ENCODE data around the gene NIPBL. TPM values are rescaled to one million over a fixed set of nuclear protein-coding genes. Genes with fewer than 3 reads are reported as not detected.
"Not testable (repeated sequence)": the region's sequence is repeated elsewhere in the genome, so short reads cannot be mapped to it uniquely, and the experiment has no call there.

The NIPBL gene
- total and polyA plus RNA-seq, 2 donors = 15.9 to 111 TPM

DNA sequence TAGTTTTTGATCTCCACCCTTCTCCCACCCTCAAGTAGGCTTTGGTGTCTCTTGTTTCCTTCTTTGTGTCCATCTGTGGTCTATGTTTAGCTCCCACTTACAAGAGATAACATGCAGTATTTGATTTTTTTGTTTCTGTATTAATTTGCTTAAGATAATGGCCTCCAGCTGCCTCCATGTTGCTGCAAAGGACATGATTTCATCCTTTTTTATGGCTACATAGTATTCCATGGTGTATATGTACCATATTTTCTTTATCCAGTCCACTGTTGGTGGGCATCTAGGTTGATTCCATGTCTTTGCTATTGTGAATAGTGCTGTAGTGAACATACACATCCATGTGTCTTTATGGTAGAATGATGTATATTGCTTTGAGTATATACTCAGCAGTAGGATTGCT, 24.5 kb downstream of the NIPBL start:
- not testable (repeated sequence) for H3K4me1 ChIP-seq (ENCODE audit: insufficient read depth); H3K4me3 ChIP-seq (ENCODE audit: low read depth, low read length); DNase-seq (ENCODE audit: extremely low spot score); H3K27ac ChIP-seq (ENCODE audit: low read depth); H3K36me3 ChIP-seq (ENCODE audit: insufficient read depth)

- Histone ChIP-seq H3K27ac (ENCODE audit: low read depth) (no peak overlapping the region), H3K4me1 (ENCODE audit: insufficient read depth) (no peaks in the 10 kb centered on the region), H3K36me3 (ENCODE audit: insufficient read depth) (no peaks in the 10 kb centered on the region), H3K4me3 (ENCODE audit: low read depth, low read length) (no peak overlapping the region)
- DNase-seq (ENCODE audit: extremely low spot score) = no peak
- 97% methylated on average over 3 of the region's 3 CpGs for WGBS
These were observed 25.3 kb downstream of the NIPBL start for GRCh38 chr5:36901856-36902255.

DNA sequence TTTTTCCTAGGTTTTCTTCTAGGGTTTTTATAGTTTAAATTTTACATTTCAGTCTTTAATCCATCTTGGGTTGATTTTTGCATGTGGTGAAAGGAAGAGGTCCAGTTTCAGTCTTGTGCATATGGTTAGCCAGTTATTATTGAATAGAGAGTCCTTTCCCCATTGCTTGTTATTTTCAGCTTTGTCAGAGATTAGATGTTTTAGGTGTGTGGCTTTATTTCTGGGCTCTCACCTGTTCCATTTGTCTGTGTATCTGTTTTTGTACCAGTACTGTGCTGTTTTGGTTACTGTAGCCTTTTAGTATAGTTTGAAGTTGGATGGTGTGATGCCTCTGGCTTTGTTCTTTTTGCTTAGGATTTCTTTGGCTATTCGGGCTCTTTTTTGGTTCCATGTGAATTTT, 25.8 kb downstream of the NIPBL start:
- Histone ChIP-seq H3K4me1 (ENCODE audit: insufficient read depth) (no peaks in the 10 kb centered on the region), H3K36me3 (ENCODE audit: insufficient read depth) (no peaks in the 10 kb centered on the region), H3K4me3 (ENCODE audit: low read depth, low read length) (no peak overlapping the region), H3K27ac (ENCODE audit: low read depth) (no peak overlapping the region)
- DNase-seq (ENCODE audit: extremely low spot score) = no peak
- 98% methylated on average over 1 of the region's 1 CpG for WGBS

GRCh38 chr5:36904677-36905076, 28.1 kb downstream of the NIPBL start:
- WGBS = 95% methylated on average over 2 of the region's 2 CpGs
- Histone ChIP-seq H3K36me3 (ENCODE audit: insufficient read depth) (no peaks in the 10 kb centered on the region), H3K27ac (ENCODE audit: low read depth) (no peak overlapping the region), H3K4me1 (ENCODE audit: insufficient read depth) (no peaks in the 10 kb centered on the region), H3K4me3 (ENCODE audit: low read depth, low read length) (no peak overlapping the region)
- no peak for DNase-seq (ENCODE audit: extremely low spot score)

DNA sequence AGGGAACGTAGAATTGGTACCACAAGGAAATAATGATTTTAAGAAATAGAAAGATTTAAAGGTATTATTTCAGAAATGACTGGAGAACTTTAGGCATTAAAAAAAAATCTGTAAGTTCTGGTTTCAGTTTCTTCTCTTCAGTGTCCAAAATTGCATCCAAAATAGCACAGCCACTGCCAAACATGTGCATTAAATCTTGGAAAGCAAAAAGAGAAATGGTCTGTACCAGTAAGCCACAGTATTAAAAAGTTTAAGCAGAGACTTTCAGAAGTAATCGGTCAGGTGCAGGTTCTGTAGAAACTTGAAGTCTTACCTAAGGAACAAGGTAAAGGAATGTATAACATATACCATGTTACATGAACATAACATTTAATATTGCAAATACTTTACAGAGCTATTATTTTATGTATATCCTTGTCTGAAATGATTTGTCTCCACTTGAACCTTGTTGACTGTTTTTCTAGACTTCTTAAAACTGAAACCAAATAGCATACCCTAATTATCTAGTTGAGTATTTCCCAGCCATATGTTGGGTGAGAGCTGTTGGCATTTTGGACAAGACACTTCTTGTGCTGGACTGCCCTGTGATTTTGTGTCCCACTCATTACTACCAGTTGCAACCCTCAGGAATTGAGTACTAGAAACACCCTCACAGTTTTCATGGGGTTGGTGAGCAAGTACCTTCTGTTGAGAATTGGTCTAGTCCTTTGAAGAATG, 32.1 kb downstream of the NIPBL start:
- Histone ChIP-seq H3K27ac (ENCODE audit: low read depth) (no peak overlapping the region), H3K4me3 (ENCODE audit: low read depth, low read length) (no peak overlapping the region), H3K4me1 (ENCODE audit: insufficient read depth) (no peaks in the 10 kb centered on the region), H3K36me3 (ENCODE audit: insufficient read depth) (no peaks in the 10 kb centered on the region)
- 55% methylated on average over 2 of the region's 2 CpGs for WGBS
- DNase-seq (ENCODE audit: extremely low spot score) = no peak

DNA sequence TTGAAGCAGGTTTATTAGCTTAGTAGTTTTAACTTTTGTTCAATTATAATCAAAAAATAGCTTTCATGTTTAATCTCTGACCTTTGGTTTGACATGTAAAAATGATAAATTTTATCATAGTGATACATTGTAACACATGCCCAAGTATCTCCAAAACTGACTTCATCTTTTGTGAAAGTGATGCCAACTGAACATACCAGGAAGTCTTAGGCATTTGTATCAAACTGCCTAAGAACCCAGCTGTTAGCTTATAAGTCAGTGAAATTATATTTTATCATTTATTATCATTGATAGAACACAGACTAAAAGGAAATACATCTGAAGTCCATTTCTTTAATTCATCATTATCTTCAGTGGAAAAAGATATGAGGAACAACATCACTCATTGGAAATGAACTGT, 39.1 kb downstream of the NIPBL start:
- no peak overlapping the region for H3K4me3 ChIP-seq (ENCODE audit: low read depth, low read length)
- no peak overlapping the region for H3K27ac ChIP-seq (ENCODE audit: low read depth)
- H3K4me1 ChIP-seq (ENCODE audit: insufficient read depth) = no peaks in the 10 kb centered on the region
- H3K36me3 ChIP-seq (ENCODE audit: insufficient read depth) = no peaks in the 10 kb centered on the region
- DNase-seq (ENCODE audit: extremely low spot score) = no peak

GRCh38 chr5:36916614-36917013, 40.0 kb downstream of the NIPBL start:
- not testable (repeated sequence) for DNase-seq (ENCODE audit: extremely low spot score); H3K4me1 ChIP-seq (ENCODE audit: insufficient read depth); H3K27ac ChIP-seq (ENCODE audit: low read depth); H3K36me3 ChIP-seq (ENCODE audit: insufficient read depth); H3K4me3 ChIP-seq (ENCODE audit: low read depth, low read length)
- 95% methylated on average over 4 of the region's 4 CpGs for WGBS

GRCh38 chr5:36917358-36917757, 40.8 kb downstream of the NIPBL start:
- not testable (repeated sequence) for H3K36me3 ChIP-seq (ENCODE audit: insufficient read depth); DNase-seq (ENCODE audit: extremely low spot score); H3K4me3 ChIP-seq (ENCODE audit: low read depth, low read length); H3K4me1 ChIP-seq (ENCODE audit: insufficient read depth); H3K27ac ChIP-seq (ENCODE audit: low read depth)
- WGBS = 100% methylated on average over 1 of the region's 1 CpG

- 75% methylated on average over 2 of the region's 2 CpGs for WGBS
- Histone ChIP-seq H3K27ac (ENCODE audit: low read depth) (no peak overlapping the region), H3K36me3 (ENCODE audit: insufficient read depth) (no peaks in the 10 kb centered on the region), H3K4me3 (ENCODE audit: low read depth, low read length) (no peak overlapping the region), H3K4me1 (ENCODE audit: insufficient read depth) (no peaks in the 10 kb centered on the region)
- DNase-seq (ENCODE audit: extremely low spot score) = no peak
These were observed 42.7 kb downstream of the NIPBL start for GRCh38 chr5:36919238-36919637.

DNA sequence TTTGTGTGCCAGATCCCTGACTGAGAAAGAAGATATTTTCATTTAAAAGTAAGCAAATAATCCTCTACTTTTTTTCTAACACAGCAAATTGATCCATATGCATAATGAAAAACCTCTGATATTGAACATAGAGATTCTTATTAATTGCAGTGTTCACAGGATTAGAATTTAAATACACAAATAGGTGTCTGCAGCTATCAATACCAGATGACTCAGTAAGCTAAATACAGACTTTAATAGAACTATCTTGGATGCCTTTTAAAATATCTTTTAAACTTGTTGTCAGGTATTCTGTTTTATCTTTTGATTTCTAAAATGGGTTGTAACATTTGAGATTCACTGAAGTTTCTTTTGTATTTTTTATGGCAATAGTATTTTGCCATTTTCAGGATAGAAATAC, 43.1 kb downstream of the NIPBL start:
- Histone ChIP-seq H3K4me3 (ENCODE audit: low read depth, low read length) (no peak overlapping the region), H3K4me1 (ENCODE audit: insufficient read depth) (no peaks in the 10 kb centered on the region), H3K27ac (ENCODE audit: low read depth) (no peak overlapping the region), H3K36me3 (ENCODE audit: insufficient read depth) (no peaks in the 10 kb centered on the region)
- no peak for DNase-seq (ENCODE audit: extremely low spot score)

DNA sequence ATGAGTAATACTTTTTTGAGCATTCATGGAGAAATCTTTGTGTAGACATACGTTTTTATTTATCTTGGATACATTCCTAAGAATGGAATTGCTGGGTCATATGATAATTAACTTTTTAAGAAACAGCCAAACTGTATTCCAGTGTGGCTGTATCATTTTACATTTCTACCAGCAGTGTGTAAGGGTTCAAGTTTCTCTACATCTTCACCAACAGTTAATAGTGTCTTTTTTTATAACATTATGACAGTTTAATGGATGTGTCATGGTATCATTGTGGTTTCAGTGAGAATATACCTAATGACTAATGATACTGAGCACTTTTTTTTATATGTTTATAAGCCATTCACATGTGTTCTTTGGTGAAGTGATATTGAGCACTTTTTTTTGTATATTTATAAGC, 52.4 kb downstream of the NIPBL start:
- H3K27ac ChIP-seq (ENCODE audit: low read depth) = no peak overlapping the region
- H3K36me3 ChIP-seq (ENCODE audit: insufficient read depth) = no peaks in the 10 kb centered on the region
- no peaks in the 10 kb centered on the region for H3K4me1 ChIP-seq (ENCODE audit: insufficient read depth)
- H3K4me3 ChIP-seq (ENCODE audit: low read depth, low read length) = no peak overlapping the region
- 17% methylated on average over 1 of the region's 1 CpG for WGBS
- DNase-seq (ENCODE audit: extremely low spot score) = no peak

GRCh38 chr5:36929438-36929837, 52.9 kb downstream of the NIPBL start:
- no peak for DNase-seq (ENCODE audit: extremely low spot score)
- Histone ChIP-seq H3K4me1 (ENCODE audit: insufficient read depth) (no peaks in the 10 kb centered on the region), H3K36me3 (ENCODE audit: insufficient read depth) (no peaks in the 10 kb centered on the region), H3K4me3 (ENCODE audit: low read depth, low read length) (no peak overlapping the region), H3K27ac (ENCODE audit: low read depth) (no peak overlapping the region)

GRCh38 chr5:36932056-36932455, 55.5 kb downstream of the NIPBL start:
- Histone ChIP-seq H3K4me1 (ENCODE audit: insufficient read depth) (no peaks in the 10 kb centered on the region), H3K27ac (ENCODE audit: low read depth) (no peak overlapping the region), H3K36me3 (ENCODE audit: insufficient read depth) (no peaks in the 10 kb centered on the region), H3K4me3 (ENCODE audit: low read depth, low read length) (no peak overlapping the region)
- WGBS = 94% methylated on average over 4 of the region's 4 CpGs
- DNase-seq (ENCODE audit: extremely low spot score) = no peak

GRCh38 chr5:36932699-36933098, 56.1 kb downstream of the NIPBL start:
- H3K36me3 ChIP-seq (ENCODE audit: insufficient read depth) = no peaks in the 10 kb centered on the region
- no peaks in the 10 kb centered on the region for H3K4me1 ChIP-seq (ENCODE audit: insufficient read depth)
- no peak overlapping the region for H3K4me3 ChIP-seq (ENCODE audit: low read depth, low read length)
- H3K27ac ChIP-seq (ENCODE audit: low read depth) = no peak overlapping the region
- DNase-seq (ENCODE audit: extremely low spot score) = no peak
- WGBS = 100% methylated on average over 1 of the region's 1 CpG

GRCh38 chr5:36934740-36935356, 58.3 kb downstream of the NIPBL start:
- Histone ChIP-seq H3K4me1 (ENCODE audit: insufficient read depth) (no peaks in the 10 kb centered on the region), H3K27ac (ENCODE audit: low read depth) (no peak overlapping the region), H3K36me3 (ENCODE audit: insufficient read depth) (no peaks in the 10 kb centered on the region), H3K4me3 (ENCODE audit: low read depth, low read length) (no peak overlapping the region)
- DNase-seq (ENCODE audit: extremely low spot score) = no peak
- 98% methylated on average over 3 of the region's 3 CpGs for WGBS
